ENCODE data around the gene RAB33A.

GRCh38 chrX:130166503-130166777 lies 5.3 kb upstream of the RAB33A start:
- TF ChIP-seq CTCF (IDR thresholded peaks at IDR 0.05; ENCODE audit: insufficient read depth, low read length): no peak
- no peak for TF ChIP-seq POLR2AphosphoS5 (IDR thresholded peaks at IDR 0.05; ENCODE audit: low read depth)
- TF ChIP-seq GABPA (IDR thresholded peaks at IDR 0.05; ENCODE audit: low read depth): no peak

Data from HL-60 (cell line).